HepG2 (cell line): ENCODE results near the gene ADRM1. TPM values are rescaled to one million over a fixed set of nuclear protein-coding genes. Genes with fewer than 3 reads are reported as not detected.

Experiments
- CC2D1A ChIP-seq: sonication (generic); formaldehyde crosslinking; IDR thresholded peaks from 2 replicates; pipeline ENCODE4 v1.8.1; 2023; ENCODE audit warnings: mild to moderate bottlenecking, missing genetic modification reagents
- ETV6 ChIP-seq: sonication (generic); formaldehyde crosslinking; conservative IDR thresholded peaks from 2 replicates; pipeline ENCODE4 v1.4.0; 2020; ENCODE audit warnings: missing genetic modification reagents
- HOXD1 ChIP-seq: sonication (generic); formaldehyde crosslinking; IDR thresholded peaks from 2 replicates; pipeline ENCODE4 v1.5.0; 2020; ENCODE audit warnings: missing genetic modification reagents
- IRF9 ChIP-seq: sonication (generic); formaldehyde crosslinking; IDR thresholded peaks from 2 replicates; pipeline ENCODE4 v1.8.0; 2022; ENCODE audit warnings: missing genetic modification reagents, mild to moderate bottlenecking, borderline replicate concordance
- KAT7 ChIP-seq: IDR thresholded peaks from 2 replicates; pipeline ENCODE4 v1.6.1; 2018; ENCODE audit warnings: borderline replicate concordance, missing compliant biosample characterization
- KDM6A ChIP-seq: IDR thresholded peaks from 2 replicates; pipeline ENCODE4 v1.6.1; 2016; ENCODE audit warnings: low read depth
- MEIS1 ChIP-seq: sonication (generic); formaldehyde crosslinking; IDR thresholded peaks from 2 replicates; pipeline ENCODE4 v1.9.0; 2021; ENCODE audit warnings: mild to moderate bottlenecking, missing genetic modification reagents, moderate library complexity, borderline replicate concordance
- PLRG1 ChIP-seq: fragments of 450-650 bp; conservative IDR thresholded peaks from 2 replicates; pipeline ENCODE4 v1.6.1; 2016
- RARG ChIP-seq: sonication (generic); formaldehyde crosslinking; IDR thresholded peaks from 2 replicates; pipeline ENCODE4 v1.4.0; 2020; ENCODE audit warnings: low read depth, mild to moderate bottlenecking, missing genetic modification reagents
- RERE ChIP-seq: IDR thresholded peaks from 2 replicates; pipeline ENCODE4 v1.6.1; 2016; ENCODE audit warnings: low read depth, missing genetic modification reagents, missing compliant biosample characterization
- SRY ChIP-seq: sonication (generic); formaldehyde crosslinking; IDR thresholded peaks from 2 replicates; pipeline ENCODE4 v1.8.0; 2022; ENCODE audit warnings: mild to moderate bottlenecking, missing genetic modification reagents
- TRIM22 ChIP-seq: fragments of 450-650 bp; IDR thresholded peaks from 2 replicates; pipeline ENCODE4 v1.6.1; 2017
- ZNF430 ChIP-seq: sonication (generic); formaldehyde crosslinking; IDR thresholded peaks from 2 replicates; pipeline ENCODE4 v1.9.0; 2021; ENCODE audit warnings: mild to moderate bottlenecking, missing genetic modification reagents
- ZNF570 ChIP-seq: sonication (generic); formaldehyde crosslinking; IDR thresholded peaks from 2 replicates; pipeline ENCODE4 v1.4.0; 2020; ENCODE audit warnings: mild to moderate bottlenecking, missing genetic modification reagents, borderline replicate concordance
- ZNF670 ChIP-seq: sonication (generic); formaldehyde crosslinking; IDR thresholded peaks from 2 replicates; pipeline ENCODE4 v1.8.0; 2022; ENCODE audit warnings: mild to moderate bottlenecking, missing genetic modification reagents, borderline replicate concordance
- ZNF710 ChIP-seq: sonication (generic); formaldehyde crosslinking; IDR thresholded peaks from 2 replicates; pipeline ENCODE4 v1.5.0; 2020; ENCODE audit warnings: mild to moderate bottlenecking, missing genetic modification reagents, borderline replicate concordance
- polyA plus RNA-seq, 8 experiments: library from polyadenylated mRNA; depleted of rRNA in 3 of 8; stranded (reverse) in 7 of 8; unstranded in 1 of 8; fragments of >200 nt; fragmentation: Illumina TruSeq in 4 of 8; extraction: Trizol in 4 of 8; gene quantifications; 2 replicates each; pipeline versions ENCODE4 v1.2.1 to v1.2.3, GENCODE V29; 2011 to 2016; ENCODE audit warnings: low read depth in 4 of 8, missing spikeins in 1 of 8, mixed read lengths in 1 of 8; ENCODE audit not compliant: insufficient read depth in 1 of 8
- total RNA-seq, 5 experiments: library from RNA; depleted of rRNA; stranded (reverse); fragments of >200 nt; fragmentation: Illumina TruSeq; extraction: Trizol; gene quantifications; 2 replicates each; pipeline ENCODE4 v1.2.3, GENCODE V29; 2016; ENCODE audit warnings: low read depth in 1 of 5
- TF ChIP-seq, protein P1 (sequence below): sonication (generic); formaldehyde crosslinking; IDR thresholded peaks from 2 replicates; pipeline ENCODE4 v1.4.0; 2020; ENCODE audit warnings: missing genetic modification reagents, mild to moderate bottlenecking, borderline replicate concordance
- TF ChIP-seq, protein P2 (sequence below): IDR thresholded peaks from 2 replicates; pipeline ENCODE4 v1.6.1; 2018; ENCODE audit warnings: missing genetic modification reagents
- TF ChIP-seq, protein P3 (sequence below): IDR thresholded peaks from 2 replicates; pipeline ENCODE4 v1.6.1; 2016; ENCODE audit warnings: low read depth, borderline replicate concordance

ADRM1 gene
- total and polyA plus RNA-seq, 2 of the 13 experiments (the other 11 are each of a cell fraction or from before 2014, with no cell fraction given) = 92.9 to 154 TPM

DNA sequence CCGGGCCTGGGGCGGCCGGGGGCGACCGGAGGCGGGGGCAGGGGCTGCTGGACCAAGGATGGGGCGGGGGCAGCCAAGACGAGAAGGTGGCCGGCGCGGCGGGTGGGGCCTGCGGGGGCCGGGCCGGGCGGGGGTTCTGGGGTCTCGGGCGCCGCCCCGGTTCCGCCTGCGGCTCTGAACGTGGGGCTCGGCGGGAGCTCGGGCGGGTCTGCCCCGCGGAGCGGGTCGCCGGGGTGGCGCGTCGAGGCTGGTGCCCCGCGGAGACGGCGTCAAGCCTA is 204 bp downstream of the ADRM1 start (continued):
- TF ChIP-seq TRIM22 = no peak
- TF ChIP-seq MEIS1 = no peak
- TF ChIP-seq SRY (CRISPR knock-in tag) = no peak
- no peak for TF ChIP-seq PLRG1
- TF ChIP-seq KDM6A (CRISPR knock-in tag) = no peak
- TF ChIP-seq KAT7 (CRISPR knock-in tag) = no peak
- TF ChIP-seq, protein P1, sequence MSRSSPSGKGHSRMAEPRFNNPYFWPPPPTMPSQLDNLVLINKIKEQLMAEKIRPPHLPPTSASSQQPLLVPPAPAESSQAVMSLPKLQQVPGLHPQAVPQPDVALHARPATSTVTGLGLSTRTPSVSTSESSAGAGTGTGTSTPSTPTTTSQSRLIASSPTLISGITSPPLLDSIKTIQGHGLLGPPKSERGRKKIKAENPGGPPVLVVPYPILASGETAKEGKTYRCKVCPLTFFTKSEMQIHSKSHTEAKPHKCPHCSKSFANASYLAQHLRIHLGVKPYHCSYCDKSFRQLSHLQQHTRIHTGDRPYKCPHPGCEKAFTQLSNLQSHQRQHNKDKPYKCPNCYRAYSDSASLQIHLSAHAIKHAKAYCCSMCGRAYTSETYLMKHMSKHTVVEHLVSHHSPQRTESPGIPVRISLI (CRISPR knock-in tag) = no peak
- TF ChIP-seq, protein P2, sequence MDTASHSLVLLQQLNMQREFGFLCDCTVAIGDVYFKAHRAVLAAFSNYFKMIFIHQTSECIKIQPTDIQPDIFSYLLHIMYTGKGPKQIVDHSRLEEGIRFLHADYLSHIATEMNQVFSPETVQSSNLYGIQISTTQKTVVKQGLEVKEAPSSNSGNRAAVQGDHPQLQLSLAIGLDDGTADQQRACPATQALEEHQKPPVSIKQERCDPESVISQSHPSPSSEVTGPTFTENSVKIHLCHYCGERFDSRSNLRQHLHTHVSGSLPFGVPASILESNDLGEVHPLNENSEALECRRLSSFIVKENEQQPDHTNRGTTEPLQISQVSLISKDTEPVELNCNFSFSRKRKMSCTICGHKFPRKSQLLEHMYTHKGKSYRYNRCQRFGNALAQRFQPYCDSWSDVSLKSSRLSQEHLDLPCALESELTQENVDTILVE (CRISPR knock-in tag) = no peak
- TF ChIP-seq RARG = no peak
- no peak for TF ChIP-seq CC2D1A
- TF ChIP-seq HOXD1 (CRISPR knock-in tag) = no peak
- TF ChIP-seq IRF9 (CRISPR knock-in tag) = no peak
- TF ChIP-seq ZNF710 (CRISPR knock-in tag) = no peak
- no peak for TF ChIP-seq ZNF430 (CRISPR knock-in tag)
- TF ChIP-seq ZNF570 (CRISPR knock-in tag) = no peak
- no peak for TF ChIP-seq ETV6 (CRISPR knock-in tag)
- TF ChIP-seq, protein P3, sequence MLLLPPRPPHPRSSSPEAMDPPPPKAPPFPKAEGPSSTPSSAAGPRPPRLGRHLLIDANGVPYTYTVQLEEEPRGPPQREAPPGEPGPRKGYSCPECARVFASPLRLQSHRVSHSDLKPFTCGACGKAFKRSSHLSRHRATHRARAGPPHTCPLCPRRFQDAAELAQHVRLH (CRISPR knock-in tag) = no peak
- 0 out of 2 replicates have a peak, but pooled peaks have one; percentile 0 for TF ChIP-seq ZNF670
- no peak for TF ChIP-seq RERE
